Panc1 (cell line): ENCODE measurements around the gene EIF3F. TPM values are rescaled to one million over a fixed set of nuclear protein-coding genes. Genes with fewer than 3 reads are reported as not detected.

ENCODE experiments used
- ATAC-seq: fragments of 200-7000 bp; cut with Tn5 transposase; 2 replicates; pipeline ENCODE4 v1.9.1; 2020; ENCODE audit warnings: mild to moderate bottlenecking, moderate library complexity
- BruUV-seq: library from RNA; stranded (reverse); fragments of 400-500 nt; replicated peaks from 2 replicates; lab custom pipeline; 2021; lab: Mats Ljungman, UMichigan
- CTCF ChIA-PET: fragments of 300-600 bp; sonication (Branson Sonifier 250); formaldehyde crosslinking; loops from one replicate; lab custom pipeline; 2022; ENCODE audit warnings: antibody characterized with exemption; lab: Charles Lee
- POLR2A ChIA-PET: fragments of 300-600 bp; sonication (Branson Sonifier 250); formaldehyde crosslinking; loops from one replicate; lab custom pipeline; 2022; ENCODE audit warnings: antibody characterized with exemption; lab: Charles Lee
- DNase-seq: peaks from one replicate; pipeline ENCODE4 v3.0.0-alpha.2; 2010; ENCODE audit warnings: low read depth, low spot score
- H3K27ac ChIP-seq: 2 replicates; pipeline ENCODE4 v1.5.1; 2011; ENCODE audit warnings: mild to moderate bottlenecking, low read length, inconsistent platforms
- H3K27me3 ChIP-seq: fragments of 200-500 bp; sonication (Bioruptor generic); 2 replicates; pipeline ENCODE4 v1.6.0; 2014; ENCODE audit warnings: low read length, inconsistent platforms; ENCODE audit not compliant: control insufficient read depth, insufficient read depth
- H3K36me3 ChIP-seq: fragments of 200-500 bp; sonication (Bioruptor generic); 2 replicates; pipeline ENCODE4 v1.5.1; 2014; ENCODE audit warnings: inconsistent platforms, mild to moderate bottlenecking, low read length, moderate library complexity; ENCODE audit not compliant: control insufficient read depth, insufficient read depth
- H3K4me1 ChIP-seq: 2 replicates; pipeline ENCODE4 v1.5.1; 2011; ENCODE audit warnings: inconsistent platforms, mild to moderate bottlenecking, low read length, moderate library complexity; ENCODE audit not compliant: control insufficient read depth, insufficient read depth
- H3K4me3 ChIP-seq, 2 experiments: 2 replicates each; pipeline ENCODE4 v1.5.1; 2011 to 2012; ENCODE audit warnings: low read depth in 2 of 2, low read length in 2 of 2, mild to moderate bottlenecking in 2 of 2, inconsistent platforms in 1 of 2, moderate library complexity in 1 of 2
- H3K9me3 ChIP-seq: fragments of 200-500 bp; sonication (Bioruptor generic); 2 replicates; pipeline ENCODE4 v1.5.1; 2014; ENCODE audit warnings: low read depth, mild to moderate bottlenecking, inconsistent platforms, low read length, moderate library complexity; ENCODE audit not compliant: control insufficient read depth, insufficient read depth
- CTCF ChIP-seq: fragments of 450-650 bp; IDR thresholded peaks from 2 replicates; pipeline ENCODE4 v1.5.1; 2017; ENCODE audit warnings: mild to moderate bottlenecking
- POLR2AphosphoS5 ChIP-seq: IDR thresholded peaks from 2 replicates; pipeline ENCODE4 v1.6.1; 2012; ENCODE audit warnings: mild to moderate bottlenecking, low read depth, low read length, moderate library complexity
- SIN3A ChIP-seq: IDR thresholded peaks from 2 replicates; pipeline ENCODE4 v1.6.1; 2012; ENCODE audit warnings: low read depth, mild to moderate bottlenecking, low read length, moderate library complexity, borderline replicate concordance; ENCODE audit not compliant: insufficient read depth
- TCF7L2 ChIP-seq: IDR thresholded peaks from 2 replicates; pipeline ENCODE4 v1.6.1; 2011; ENCODE audit warnings: mild to moderate bottlenecking, low read depth, low read length, inconsistent platforms
- in situ Hi-C: cut with HindIII; loops from 2 replicates; pipeline ENCODE4 v1.10.0; 2016; ENCODE audit warnings: low sequenced_read_pairs, low pct_unique_long_range_greater_than_20kb
- intact Hi-C: fragments of 100-400 bp; cut with micrococcal nuclease; formaldehyde crosslinking; loops from one replicate; pipeline ENCODE4 v1.10.0; 2022; ENCODE audit not compliant: unreplicated experiment
- total RNA-seq: library from RNA; stranded (reverse); gene quantifications from one replicate; pipeline ENCODE4 v1.2.1, GENCODE V29; 2021; ENCODE audit not compliant: unreplicated experiment
- TF ChIP-seq, protein P1 (sequence below), 2 experiments: IDR thresholded peaks; 2 replicates each; pipeline ENCODE4 v1.6.1; 2011 to 2012; ENCODE audit warnings: low read depth in 2 of 2, control low read depth in 1 of 2, low read length in 1 of 2, mild to moderate bottlenecking in 1 of 2, moderate library complexity in 1 of 2; ENCODE audit not compliant: insufficient read depth in 1 of 2

The EIF3F gene
- total RNA-seq, 1 experiment from 2014 or later = 387 TPM

DNA sequence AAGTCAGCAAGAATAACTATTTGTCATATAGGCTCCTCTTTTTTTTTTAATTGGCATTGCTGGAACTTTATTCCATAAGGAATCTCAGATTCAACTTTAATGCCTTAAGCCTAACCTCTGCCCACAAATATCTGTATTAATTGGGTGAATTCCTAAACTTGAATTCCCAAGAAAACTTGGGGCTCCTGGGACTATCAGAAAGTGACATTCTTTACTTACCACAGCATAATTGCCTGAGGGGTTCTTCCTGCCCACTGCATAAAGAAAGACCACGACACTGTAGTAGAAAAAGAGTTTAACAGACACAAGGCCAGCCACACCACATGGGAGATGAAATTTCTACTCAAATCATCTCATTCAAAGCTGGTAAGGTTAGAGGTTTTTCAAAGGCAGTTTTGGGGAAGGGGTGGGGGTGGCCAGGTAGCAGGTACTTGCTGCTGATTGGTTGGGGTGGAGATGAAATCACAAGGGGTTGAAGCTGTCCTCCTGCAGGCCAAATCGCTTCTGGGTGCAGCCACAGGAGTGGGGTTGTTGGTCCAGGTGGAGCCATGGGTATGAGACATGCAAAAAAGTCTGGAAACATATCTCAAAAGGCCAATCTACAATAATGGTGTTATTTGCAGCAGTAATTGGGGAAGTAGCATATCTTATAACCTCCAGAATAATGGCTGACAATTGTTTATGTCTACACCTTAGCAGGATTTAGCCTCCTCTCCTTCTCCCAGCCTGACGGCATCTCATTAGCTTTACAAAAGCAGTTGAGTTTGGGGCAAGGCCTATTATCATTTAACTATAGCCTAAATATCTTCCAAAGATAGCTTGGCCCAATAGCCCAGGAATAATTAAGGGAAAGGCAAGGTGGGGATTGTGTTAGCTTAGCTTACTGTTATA, 17.1 kb upstream of the EIF3F start:
- in situ Hi-C loops = no loop called here
- ATAC-seq = no peak
- H3K4me1 ChIP-seq = no peaks in the 10 kb centered on the region
- no peak for TF ChIP-seq TCF7L2
- no peak for TF ChIP-seq CTCF
- TF ChIP-seq SIN3A = no peak
- TF ChIP-seq POLR2AphosphoS5 = no peak
- TF ChIP-seq, protein P1, sequence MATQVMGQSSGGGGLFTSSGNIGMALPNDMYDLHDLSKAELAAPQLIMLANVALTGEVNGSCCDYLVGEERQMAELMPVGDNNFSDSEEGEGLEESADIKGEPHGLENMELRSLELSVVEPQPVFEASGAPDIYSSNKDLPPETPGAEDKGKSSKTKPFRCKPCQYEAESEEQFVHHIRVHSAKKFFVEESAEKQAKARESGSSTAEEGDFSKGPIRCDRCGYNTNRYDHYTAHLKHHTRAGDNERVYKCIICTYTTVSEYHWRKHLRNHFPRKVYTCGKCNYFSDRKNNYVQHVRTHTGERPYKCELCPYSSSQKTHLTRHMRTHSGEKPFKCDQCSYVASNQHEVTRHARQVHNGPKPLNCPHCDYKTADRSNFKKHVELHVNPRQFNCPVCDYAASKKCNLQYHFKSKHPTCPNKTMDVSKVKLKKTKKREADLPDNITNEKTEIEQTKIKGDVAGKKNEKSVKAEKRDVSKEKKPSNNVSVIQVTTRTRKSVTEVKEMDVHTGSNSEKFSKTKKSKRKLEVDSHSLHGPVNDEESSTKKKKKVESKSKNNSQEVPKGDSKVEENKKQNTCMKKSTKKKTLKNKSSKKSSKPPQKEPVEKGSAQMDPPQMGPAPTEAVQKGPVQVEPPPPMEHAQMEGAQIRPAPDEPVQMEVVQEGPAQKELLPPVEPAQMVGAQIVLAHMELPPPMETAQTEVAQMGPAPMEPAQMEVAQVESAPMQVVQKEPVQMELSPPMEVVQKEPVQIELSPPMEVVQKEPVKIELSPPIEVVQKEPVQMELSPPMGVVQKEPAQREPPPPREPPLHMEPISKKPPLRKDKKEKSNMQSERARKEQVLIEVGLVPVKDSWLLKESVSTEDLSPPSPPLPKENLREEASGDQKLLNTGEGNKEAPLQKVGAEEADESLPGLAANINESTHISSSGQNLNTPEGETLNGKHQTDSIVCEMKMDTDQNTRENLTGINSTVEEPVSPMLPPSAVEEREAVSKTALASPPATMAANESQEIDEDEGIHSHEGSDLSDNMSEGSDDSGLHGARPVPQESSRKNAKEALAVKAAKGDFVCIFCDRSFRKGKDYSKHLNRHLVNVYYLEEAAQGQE (IDR thresholded peaks at IDR 0.05; ENCODE audit: insufficient read depth in 1 of 2, low read depth in 2 of 2, low read length in 1 of 2) = no peak
- DNase-seq = no peak
- H3K27ac ChIP-seq = no peak overlapping the region
- H3K36me3 ChIP-seq = no peaks in the 10 kb centered on the region
- CTCF ChIA-PET = interaction anchor here (1.8 kb wide), 1 partner anchor 17 kb away, joined by 4 read pairs; the partner anchor contains the start of gene EIF3F
- POLR2A ChIA-PET = no interaction called here
- intact Hi-C loops = no loop called here
- H3K27me3 ChIP-seq = no peaks in the 10 kb centered on the region
- H3K9me3 ChIP-seq = no peaks in the 10 kb centered on the region
- H3K4me3 ChIP-seq = no peak overlapping the region
- no TSS peak for BruUV-seq

DNA sequence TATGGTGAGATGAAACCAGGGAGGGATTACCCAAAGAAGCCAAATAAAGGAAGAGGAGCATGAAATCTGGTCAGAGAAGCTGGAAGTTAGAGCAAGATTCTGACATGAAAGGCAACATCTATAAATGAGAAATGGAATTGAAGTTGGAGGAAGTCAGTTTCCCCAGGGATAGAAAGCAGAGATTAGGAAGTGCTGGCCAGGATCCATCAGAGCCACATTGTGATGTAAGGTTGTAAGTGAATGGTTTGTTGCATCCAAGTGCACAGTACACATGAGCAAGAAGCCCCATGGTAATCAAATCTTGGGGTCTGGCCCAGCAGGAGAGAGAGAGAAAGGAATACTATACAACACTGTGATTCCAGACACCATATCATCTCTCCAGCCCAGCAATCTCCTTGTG, 15.3 kb upstream of the EIF3F start:
- no peaks in the 10 kb centered on the region for H3K9me3 ChIP-seq
- in situ Hi-C loops = no loop called here

More for the DNA sequence above, 15.3 kb upstream of the EIF3F start:
- Histone ChIP-seq H3K4me3 (no peak overlapping the region), H3K27me3 (no peaks in the 10 kb centered on the region), H3K27ac (no peak overlapping the region), H3K36me3 (no peaks in the 10 kb centered on the region), H3K4me1 (no peaks in the 10 kb centered on the region)
- no peak for DNase-seq
- ATAC-seq = no peak
- no TSS peak for BruUV-seq
- TF ChIP-seq, protein P1 (IDR thresholded peaks at IDR 0.05; ENCODE audit: insufficient read depth in 1 of 2, low read depth in 2 of 2, low read length in 1 of 2) = no peak
- TF ChIP-seq TCF7L2 (no peak), CTCF (no peak), POLR2AphosphoS5 (no peak), SIN3A (no peak)
- CTCF ChIA-PET = no interaction called here
- intact Hi-C loops = no loop called here
- POLR2A ChIA-PET = no interaction called here
